Middle frontal gyrus (tissue), 1 donor: ENCODE data around the gene COL19A1.
"Not testable (repeated sequence)": the region's sequence is repeated elsewhere in the genome, so short reads cannot be mapped to it uniquely, and the experiment has no call there.

Source experiments
- DNase-seq: peaks from one replicate; pipeline ENCODE4 v3.0.0-alpha.2; 2015; ENCODE audit warnings: low spot score; ENCODE audit errors: extremely low spot score

COL19A1 gene

GRCh38 chr6:69866770-69867638 is 648 bp downstream of the COL19A1 start:
- peak; percentile 27 for DNase-seq

DNA sequence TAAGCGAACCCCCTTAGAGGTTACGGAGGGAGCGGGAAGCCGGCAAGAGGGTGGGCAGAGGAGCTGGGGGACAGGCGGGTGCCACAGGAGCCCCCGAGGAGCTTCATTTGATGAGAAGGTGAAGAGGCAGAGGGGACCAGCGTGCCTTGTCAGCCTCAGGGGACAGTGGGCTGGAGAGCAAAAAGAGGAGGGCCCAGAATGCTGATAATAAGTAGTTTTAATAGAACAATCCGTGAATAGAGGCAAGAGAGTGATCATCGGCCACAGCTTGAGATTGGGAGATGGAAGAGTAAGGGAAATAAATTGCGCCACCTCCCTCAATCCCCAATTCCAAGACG is 1.3 kb downstream of the COL19A1 start:
- DNase-seq = no peak

DNA sequence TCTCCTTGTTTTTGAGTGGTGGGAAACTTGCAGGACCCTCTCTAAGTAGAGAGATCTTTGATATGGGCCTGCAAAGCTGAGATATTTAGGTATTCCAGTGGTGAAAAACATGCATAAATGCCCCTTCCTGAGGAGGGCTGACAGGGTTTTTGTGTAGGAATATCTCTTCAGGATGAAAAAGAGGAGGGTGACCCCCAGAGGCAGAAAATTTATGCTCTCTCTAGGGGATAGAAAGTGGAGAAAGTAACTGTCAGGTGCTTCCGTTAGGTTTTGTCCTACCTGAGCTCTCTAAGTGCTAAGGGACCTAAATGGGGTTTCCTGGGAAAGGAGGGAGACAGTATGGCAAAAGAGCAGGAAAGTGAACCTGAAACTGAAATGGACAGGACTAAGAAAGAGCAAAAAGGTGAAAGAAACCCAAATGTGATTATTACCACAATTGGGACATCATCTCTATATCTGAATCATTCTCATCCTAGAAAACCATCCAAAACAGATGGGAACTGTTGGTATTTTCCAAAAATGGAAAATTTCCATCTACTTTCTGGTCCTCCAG is 2.0 kb downstream of the COL19A1 start:
- DNase-seq = no peak

DNA sequence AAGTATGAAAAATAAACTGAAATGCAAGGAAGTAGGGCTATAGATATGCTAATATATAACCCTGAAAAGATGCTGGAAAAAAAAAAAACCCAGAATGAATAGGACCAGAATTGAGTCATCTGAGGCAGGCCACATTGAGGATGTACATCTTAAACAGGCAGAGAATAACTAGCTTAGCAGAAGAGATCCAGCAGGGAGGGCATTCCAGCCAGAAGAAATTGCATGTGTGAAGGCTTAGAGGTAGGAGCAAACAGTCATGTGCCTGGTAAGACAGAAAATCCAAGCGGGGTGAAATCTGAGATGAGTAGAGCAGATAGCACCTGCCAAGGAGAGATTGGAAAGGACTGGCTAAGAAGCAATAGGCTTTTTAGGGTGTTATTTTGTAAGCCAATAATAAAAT is 2.6 kb downstream of the COL19A1 start:
- DNase-seq = no peak

DNA sequence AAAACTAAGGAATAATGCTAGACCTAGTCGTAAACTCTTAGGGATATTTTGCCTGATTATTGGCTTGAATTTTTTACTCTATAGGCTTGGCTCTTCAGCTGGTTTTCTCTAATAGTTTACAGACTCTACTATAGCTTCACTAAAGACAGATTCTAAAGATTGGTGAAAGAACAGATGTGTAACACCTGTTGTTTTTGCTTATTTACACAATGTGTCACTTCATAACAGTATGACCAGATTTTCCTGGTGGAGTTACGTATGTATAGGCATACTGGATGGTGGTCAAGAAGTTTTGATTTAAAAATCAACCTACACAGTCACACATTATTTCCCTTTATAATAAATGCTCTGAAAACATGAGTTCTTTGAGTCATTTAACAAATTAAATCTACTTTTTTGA is 4.8 kb downstream of the COL19A1 start:
- DNase-seq = no peak

DNA sequence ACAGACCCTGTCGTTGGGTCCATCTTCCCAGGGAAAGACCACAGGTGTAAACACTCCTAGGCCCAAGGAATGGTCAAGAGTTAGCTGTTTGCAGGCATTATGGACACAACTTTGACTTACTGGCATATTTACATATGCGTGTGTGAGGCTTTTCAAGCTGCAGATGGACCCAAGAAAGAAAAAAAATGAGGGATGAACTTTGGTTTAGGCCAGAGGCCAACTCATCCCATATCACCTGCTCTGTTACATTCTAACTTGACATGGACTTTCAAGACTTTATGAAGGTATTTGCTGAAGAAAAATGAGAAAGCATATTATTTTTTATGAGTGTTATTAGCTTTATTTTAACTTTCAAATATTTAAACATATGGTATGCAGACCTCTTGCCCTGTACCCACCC is 6.9 kb downstream of the COL19A1 start:
- DNase-seq = no peak

- DNase-seq = no peak
Measured at GRCh38 chr6:69875715-69876114, 9.4 kb downstream of the COL19A1 start.

- no peak for DNase-seq
Measured at GRCh38 chr6:69878795-69879194, 12.4 kb downstream of the COL19A1 start.

GRCh38 chr6:69880601-69881000 is 14.2 kb downstream of the COL19A1 start:
- no peak for DNase-seq

- no peak for DNase-seq
Measured at GRCh38 chr6:69881322-69882151, 15.2 kb downstream of the COL19A1 start.

DNA sequence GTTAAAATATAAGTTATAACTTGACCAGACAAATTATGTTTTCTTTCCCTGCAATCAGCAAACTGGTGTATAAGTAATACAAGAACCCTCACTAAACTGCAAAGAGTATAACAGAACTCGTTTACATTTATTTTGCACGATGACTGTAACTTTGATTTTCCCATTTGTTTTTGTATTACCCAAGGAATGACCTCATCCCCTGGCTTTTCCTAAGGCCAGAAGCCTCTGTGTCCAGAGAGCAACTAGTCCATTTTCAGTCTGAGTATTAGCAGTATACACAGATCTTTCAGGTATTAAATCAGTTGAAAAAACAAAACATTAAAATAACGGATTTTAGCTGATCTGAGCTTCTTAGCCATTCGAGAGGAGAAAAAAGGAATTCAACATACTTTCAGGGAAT is 17.2 kb downstream of the COL19A1 start:
- DNase-seq = no peak

DNA sequence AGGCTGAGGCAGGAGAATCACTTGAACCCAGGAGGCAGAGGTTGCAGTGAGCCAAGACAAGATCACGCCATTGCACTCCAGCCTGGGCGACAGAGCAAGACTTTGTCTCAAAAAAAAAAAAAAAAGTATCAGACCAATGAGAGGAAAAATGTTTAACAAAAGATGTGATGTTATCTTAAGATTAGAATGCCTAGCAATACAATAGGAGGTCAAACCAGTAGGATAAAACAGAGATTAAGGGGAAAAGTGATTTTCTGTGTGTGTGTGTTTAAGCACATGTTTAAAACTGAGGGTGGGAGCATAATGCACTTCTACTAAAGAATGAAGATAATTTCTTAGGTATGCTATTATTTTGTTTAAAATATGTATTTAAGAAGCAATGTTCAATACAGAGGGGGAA is 17.9 kb downstream of the COL19A1 start:
- DNase-seq = no peak

DNA sequence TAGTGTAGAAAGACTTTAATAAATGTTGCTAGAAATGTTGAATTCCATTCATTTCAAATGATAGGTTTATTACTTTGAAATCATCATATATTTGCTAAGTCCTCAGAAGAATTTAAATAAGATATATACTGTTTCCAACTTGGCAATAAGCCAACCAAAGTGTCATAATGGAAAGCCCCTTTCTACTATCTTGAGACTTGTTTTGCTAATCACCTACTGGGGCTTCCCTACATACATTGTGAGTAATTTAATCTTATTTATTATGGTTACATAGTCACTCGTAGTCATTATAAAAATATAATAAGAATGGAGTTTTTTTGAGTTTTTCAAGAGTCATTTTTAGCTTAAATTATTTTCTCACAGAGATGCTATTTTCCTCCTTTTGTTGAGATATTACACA is 20.7 kb downstream of the COL19A1 start:
- no peak for DNase-seq

DNA sequence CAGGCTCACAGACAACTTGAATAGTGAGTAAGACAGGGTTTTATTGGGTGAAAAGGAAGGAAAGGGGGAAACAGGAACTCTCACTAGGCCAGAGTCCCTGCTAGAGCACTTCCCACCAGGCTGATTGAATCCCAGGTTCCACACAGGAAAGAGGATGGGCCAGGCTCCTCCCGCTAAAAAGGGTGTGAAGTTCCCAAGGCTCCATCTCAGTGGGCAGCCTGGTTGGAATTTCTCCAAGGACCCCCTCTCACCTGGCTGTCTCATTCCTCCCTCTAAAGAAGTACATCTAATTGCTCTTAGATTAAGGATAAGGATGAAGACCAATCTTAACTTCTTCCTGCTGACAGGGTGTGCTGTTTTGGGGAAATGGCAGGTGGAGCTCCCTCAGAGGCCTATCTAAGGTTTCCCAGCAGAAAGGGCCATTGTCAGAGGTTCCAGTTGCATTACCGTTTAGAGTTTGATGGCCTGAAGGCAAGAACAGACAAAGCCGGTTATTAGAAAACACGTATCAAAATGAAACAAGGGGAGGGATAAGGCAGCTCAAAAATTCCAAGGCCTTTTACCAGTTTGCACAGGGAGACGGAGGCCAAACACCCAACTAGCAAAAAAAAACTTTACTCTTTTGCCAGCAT is 21.5 kb downstream of the COL19A1 start:
- DNase-seq = no peak

GRCh38 chr6:69888482-69889233 is 22.3 kb downstream of the COL19A1 start:
- DNase-seq = no peak

DNA sequence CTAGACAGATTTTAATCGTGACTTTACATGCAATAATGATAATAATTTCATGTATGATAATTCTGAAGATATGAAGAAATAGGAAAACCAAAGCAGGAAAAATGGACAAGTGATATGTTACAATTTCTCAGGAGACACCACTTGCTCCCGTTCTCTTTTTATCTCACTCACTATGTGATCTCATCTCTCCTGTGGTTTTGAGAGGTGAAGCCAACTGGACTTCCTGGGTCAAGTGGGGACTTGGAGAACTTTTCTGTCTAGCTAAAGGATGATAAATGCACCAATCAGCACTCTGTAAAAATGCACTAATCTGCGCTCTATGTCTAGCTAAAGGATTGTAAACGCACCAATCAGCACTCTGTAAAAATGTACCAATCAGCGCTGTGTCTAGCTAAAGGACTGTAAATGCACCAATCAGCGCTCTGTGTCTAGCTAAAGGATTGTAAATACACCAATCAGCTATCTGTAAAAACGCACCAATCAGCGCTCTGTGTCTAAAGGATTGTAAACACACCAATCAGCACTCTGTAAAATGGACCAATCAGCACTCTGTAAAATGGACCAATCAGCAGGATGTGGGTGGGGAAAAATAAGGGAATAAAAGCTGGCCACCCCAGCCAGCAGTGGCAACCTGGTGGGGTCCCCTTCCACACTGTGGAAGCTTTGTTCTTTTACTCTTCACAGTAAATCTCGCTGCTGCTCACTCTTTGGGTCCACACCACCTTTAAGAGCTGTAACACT is 23.0 kb downstream of the COL19A1 start:
- not testable (repeated sequence) for DNase-seq

DNA sequence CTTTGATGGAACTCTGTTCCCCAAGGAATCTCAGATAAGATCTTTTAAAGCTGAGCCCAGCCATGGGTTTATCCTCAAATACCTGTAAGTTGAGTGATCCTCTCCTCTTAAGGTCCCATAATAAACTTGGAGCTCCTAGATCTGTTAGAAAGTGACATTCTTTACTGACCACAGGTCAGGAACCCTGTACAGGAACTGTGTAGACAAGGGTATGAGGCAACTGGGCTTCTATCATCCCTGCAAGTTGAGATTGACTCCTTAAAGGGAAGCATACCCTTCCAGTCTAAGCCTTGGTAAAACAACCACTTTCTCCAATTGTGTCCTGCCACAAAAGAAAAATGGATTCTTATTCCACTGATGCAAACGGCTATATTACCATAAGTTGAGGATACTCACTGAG is 26.2 kb downstream of the COL19A1 start:
- DNase-seq = not testable (repeated sequence)

- not testable (repeated sequence) for DNase-seq
Measured at GRCh38 chr6:69893266-69893665, 26.9 kb downstream of the COL19A1 start.

DNA sequence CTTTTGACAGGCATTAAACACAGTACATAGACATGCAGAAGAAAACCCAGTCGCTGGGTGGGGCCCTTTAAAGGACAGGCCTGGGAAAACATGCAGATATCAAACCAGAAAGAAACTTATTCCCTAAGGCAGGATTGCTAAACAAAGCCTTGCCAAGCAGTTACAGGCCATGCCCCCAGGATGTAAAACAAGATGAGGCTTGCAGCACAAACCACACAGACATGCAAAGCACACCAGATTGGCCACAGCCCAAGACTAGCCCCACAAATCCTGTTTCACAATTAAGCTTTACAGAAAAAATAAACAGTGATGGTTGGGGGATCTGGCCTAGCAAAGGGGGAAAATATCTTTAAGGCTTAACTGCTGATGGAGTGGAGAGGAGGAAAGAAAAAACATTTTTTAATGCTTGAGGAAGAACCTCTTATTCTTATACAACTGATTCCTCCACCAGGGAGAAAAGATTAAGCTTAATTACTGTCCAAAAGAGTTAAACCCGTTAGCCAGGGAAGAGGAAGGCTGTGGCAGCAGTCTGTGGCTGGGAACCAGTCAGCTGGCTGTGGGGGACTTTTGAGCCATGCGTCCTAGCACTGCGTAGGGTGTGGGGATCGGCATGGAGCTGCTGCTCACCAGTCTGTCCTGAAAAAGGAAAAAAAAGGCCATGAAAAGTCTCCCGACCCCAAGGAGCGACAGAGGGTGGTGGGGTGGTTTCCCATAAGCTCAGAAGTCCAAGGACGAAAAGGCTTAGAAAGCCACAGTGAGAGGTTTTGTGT is 28.4 kb downstream of the COL19A1 start:
- DNase-seq = no peak

DNA sequence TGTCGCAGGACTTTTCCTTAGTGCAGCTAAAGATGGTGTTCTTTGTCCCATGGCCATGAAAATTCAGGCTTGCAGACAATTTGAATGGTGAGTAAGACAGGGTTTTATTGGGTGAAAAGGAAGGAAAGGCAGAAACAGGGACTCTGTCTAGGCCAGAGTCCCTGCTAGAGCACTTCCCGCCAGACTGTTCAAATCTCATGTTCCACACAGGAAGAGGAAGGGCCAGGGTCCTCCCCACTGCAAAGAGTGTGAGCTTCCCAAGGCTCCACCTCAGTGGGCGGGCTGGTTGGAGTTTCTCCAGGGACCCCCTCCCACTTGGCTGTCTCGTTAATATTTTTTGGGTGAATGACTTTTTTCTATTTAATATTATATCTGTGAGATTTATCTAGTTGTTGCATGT is 29.0 kb downstream of the COL19A1 start:
- no peak for DNase-seq
